Heart right ventricle (tissue), 16 donors: ENCODE measurements around the gene SPSB2. TPM values are rescaled to one million over a fixed set of nuclear protein-coding genes. Genes with fewer than 3 reads are reported as not detected.
A peak's percentile ranks its signal among the peaks of the same experiment; 100 is the strongest.
"Not testable (repeated sequence)": the region's sequence is repeated elsewhere in the genome, so short reads cannot be mapped to it uniquely, and the experiment has no call there.

Source experiments
- ATAC-seq, 8 donors: fragments of 200-7000 bp; cut with Tn5 transposase; one replicate each; pipeline ENCODE4 v1.9.1; 2020; ENCODE audit warnings: mild to moderate bottlenecking in 8 of 8, moderate library complexity in 8 of 8, moderate number of reproducible peaks in 1 of 8
- DNase-seq, 2 donors: peaks; one replicate each; pipeline ENCODE4 v3.0.0-alpha.2; 2020
- H3K27ac ChIP-seq, 10 donors: fragments of 200-600 bp; sonication (generic) in 2 of 10; one replicate each; pipeline versions ENCODE4 v1.5.0 to v1.8.0; 2020 to 2022; ENCODE audit warnings: mild to moderate bottlenecking in 3 of 10
- H3K27me3 ChIP-seq, 7 donors: fragments of 200-600 bp; one replicate each; pipeline ENCODE4 v1.8.0; 2021 to 2022; ENCODE audit warnings: mild to moderate bottlenecking in 2 of 7
- H3K36me3 ChIP-seq, 9 donors: fragments of 200-600 bp; sonication (generic) in 1 of 9; one replicate each; pipeline versions ENCODE4 v1.5.0 to v1.8.0; 2020 to 2022; ENCODE audit warnings: mild to moderate bottlenecking in 2 of 9
- H3K4me1 ChIP-seq, 9 donors: fragments of 200-600 bp; sonication (generic) in 1 of 9; one replicate each; pipeline versions ENCODE4 v1.5.0 to v1.8.0; 2020 to 2022; ENCODE audit warnings: mild to moderate bottlenecking in 4 of 9
- H3K4me3 ChIP-seq, 10 donors: fragments of 200-600 bp; sonication (generic) in 2 of 10; one replicate each; pipeline versions ENCODE4 v1.5.0 to v1.8.0; 2020 to 2022; ENCODE audit warnings: mild to moderate bottlenecking in 7 of 10, moderate library complexity in 2 of 10
- H3K9me3 ChIP-seq, 11 donors: fragments of 200-600 bp in 10 of 11; sonication (generic) in 2 of 11; one replicate each; pipeline versions ENCODE4 v1.5.0 to v1.8.0; 2013 to 2022; ENCODE audit warnings: mild to moderate bottlenecking in 2 of 11, control low read depth in 1 of 11, moderate library complexity in 1 of 11
- CTCF ChIP-seq, 9 donors: fragments of 200-600 bp; sonication (generic) in 2 of 9; IDR thresholded peaks; one replicate each; pipeline versions ENCODE4 v1.5.0 to v1.8.0; 2021 to 2022; ENCODE audit warnings: antibody characterized with exemption in 9 of 9, mild to moderate bottlenecking in 5 of 9, moderate library complexity in 1 of 9
- WGBS, 2 donors: extraction: QIAGEN DNeasy Blood & Tissue Kit; methylation state at CpG; one replicate each; pipeline ENCODE4 v1.1.7; 2013; ENCODE audit warnings: inconsistent platforms in 1 of 2; 5-methylcytosine and 5-hydroxymethylcytosine counted together
- intact Hi-C, 10 donors: fragments of 100-400 bp; cut with DNase I; formaldehyde crosslinking; loops; one replicate each; pipeline versions ENCODE4 v1.11.1 to v1.14.2; 2022
- polyA plus RNA-seq, 2 donors: library from polyadenylated mRNA; stranded (reverse); fragments of 200-250 nt; gene quantifications; one replicate each; pipeline ENCODE4 v1.2.3, GENCODE V29; 2013
- total RNA-seq, 10 donors: library from RNA; stranded (reverse); fragmentation: NEBNext Ultra II Directional in 3 of 10; extraction: Animal tissue kit (Norgen Biotek cat#: 25700) in 3 of 10; gene quantifications; one replicate each; pipeline versions ENCODE4 v1.2.1 to v1.2.4, GENCODE V29; 2021 to 2023
- donor health status: Arrhythmogenic right ventricular cardiomyopathy.
- donor health status: ischemic (EF 13 %, LVEDD 7.1; RV severe dilation, severe dysfunction).
- donor health status: healthy with polysubstance abuse.
- donor health status: DM: no; HTN: yes; CAD: no.
- donor health status: DM: no; HTN: no; CAD: no.
- donor health status: ischemic (EF 25% LVEDD 6.9; RV normal size, moderate dysfunction).
- donor health status: ischemic (EF 25% LVEDD 5.7; RV mildly dilated, moderate dysfunction).
- donor health status: healthy.
- donor health status: DM: yes; HTN: yes; CAD: no.
- donor health status: Ischemic cardiomyopathy.
- donor health status: ischemic (EF 35%, LVEDD 5.7; RV mildly dilated, moderate dysfunction).
- donor health status: nonischemic (EF 11% LVEDD 7.7; RV severe dilation, severe dysfunction).
- donor health status: DM: yes; HTN: yes; CAD: no.
- donor health status: PGD.
- donor health status: ischemic (EF 29% LVEDD 5.4; RV normal size, mild dysfunction).
- donor health status: nonischemic (EF 23%, LVEDD 6.1; RV moderate dilation, normal function).

Gene SPSB2
- total and polyA plus RNA-seq, 12 donors, result 2.0 to 5.6 (median 3.4) TPM

- TF ChIP-seq CTCF (IDR thresholded peaks at IDR 0.05), result no peak
- no peak for ATAC-seq
- intact Hi-C loops, result no loop called here
- Histone ChIP-seq H3K4me3 (no peak overlapping the region), H3K27ac (no peak overlapping the region), H3K36me3 (peaks cover 0 to 36% (median 0%) of the 10 kb centered on the region in 9 donors), H3K27me3 (no peaks in the 10 kb centered on the region), H3K9me3 (no peaks in the 10 kb centered on the region), H3K4me1 (peaks cover 0 to 6% (median 0%) of the 10 kb centered on the region in 9 donors)
- DNase-seq, result no peak
- WGBS, 2 donors, result 68 to 78% methylated on average over 22 of the region's 22 CpGs
Measured at GRCh38 chr12:6884539-6884938, 11.4 kb upstream of the SPSB2 start.

DNA sequence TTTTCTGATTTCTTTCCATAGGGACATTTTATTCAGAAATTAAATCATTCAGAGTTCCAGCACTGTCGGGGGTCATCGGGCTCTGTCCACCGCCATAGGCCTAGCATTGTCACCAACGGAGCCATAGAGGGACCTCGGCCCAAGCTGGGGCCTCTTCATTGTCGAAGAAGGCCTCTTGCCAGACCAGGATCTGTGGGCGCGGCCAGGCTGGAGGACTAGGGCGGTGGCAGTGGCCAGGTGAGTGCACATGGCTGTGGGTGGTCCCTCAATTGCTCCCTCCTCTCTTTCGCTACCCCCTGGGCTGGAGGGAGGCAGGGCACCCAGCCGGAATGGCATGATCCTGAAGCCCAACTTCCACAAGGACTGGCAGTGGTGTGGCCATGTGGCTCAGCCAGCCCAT lies 10.6 kb upstream of the SPSB2 start:
- peaks cover 0 to 6% (median 0%) of the 10 kb centered on the region in 9 donors for H3K4me1 ChIP-seq
- no peak overlapping the region for H3K4me3 ChIP-seq
- H3K9me3 ChIP-seq, result no peaks in the 10 kb centered on the region
- WGBS, 2 donors, result 96 to 97% methylated on average over 11 of the region's 11 CpGs
- intact Hi-C loops, result no loop called here
- no peak for TF ChIP-seq CTCF (IDR thresholded peaks at IDR 0.05)
- peak in 3 of 8 donors; percentile 16 to 28 (median 18) for ATAC-seq
- no peak overlapping the region for H3K27ac ChIP-seq
- H3K36me3 ChIP-seq, result peaks cover 0 to 36% (median 0%) of the 10 kb centered on the region in 9 donors
- DNase-seq, result no peak
- no peaks in the 10 kb centered on the region for H3K27me3 ChIP-seq

DNA sequence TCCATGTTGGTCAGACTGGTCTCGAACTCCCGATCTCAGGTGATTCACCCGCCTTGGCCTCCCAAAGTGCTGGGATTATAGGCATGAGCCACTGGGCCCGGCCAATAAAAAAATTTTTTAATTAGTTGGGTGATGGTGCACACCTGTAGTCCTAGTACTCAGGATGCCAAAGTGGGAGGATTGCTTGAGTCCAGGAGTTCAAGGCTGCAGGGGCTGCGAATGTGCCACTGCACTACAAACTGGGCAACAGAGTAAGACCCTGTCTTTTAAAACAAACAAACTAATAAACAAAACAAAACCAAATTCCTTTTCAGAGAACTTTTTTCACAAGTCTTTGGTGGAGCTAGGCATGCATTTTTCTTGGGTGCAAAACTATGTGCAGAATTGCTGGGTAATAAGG lies 10.1 kb upstream of the SPSB2 start:
- DNase-seq (no peak), ATAC-seq (no peak)
- Histone ChIP-seq H3K4me1 (peaks cover 0 to 6% (median 0%) of the 10 kb centered on the region in 9 donors), H3K27ac (no peak overlapping the region), H3K36me3 (peaks cover 0 to 36% (median 0%) of the 10 kb centered on the region in 9 donors), H3K4me3 (no peak overlapping the region), H3K9me3 (no peaks in the 10 kb centered on the region), H3K27me3 (no peaks in the 10 kb centered on the region)
- TF ChIP-seq CTCF (IDR thresholded peaks at IDR 0.05), result no peak
- 97 to 98% methylated on average over 5 of the region's 5 CpGs for WGBS, 2 donors
- intact Hi-C loops, result no loop called here

GRCh38 chr12:6879824-6880223 lies 6.7 kb upstream of the SPSB2 start:
- intact Hi-C loops, H3K27ac ChIP-seq, ATAC-seq, H3K9me3 ChIP-seq, H3K4me1 ChIP-seq, H3K27me3 ChIP-seq, H3K4me3 ChIP-seq, DNase-seq: not testable (repeated sequence)
- peaks cover 0 to 52% (median 0%) of the 10 kb centered on the region in 9 donors for H3K36me3 ChIP-seq
- WGBS, 2 donors, result 91 to 95% methylated on average over 11 of the region's 11 CpGs

DNA sequence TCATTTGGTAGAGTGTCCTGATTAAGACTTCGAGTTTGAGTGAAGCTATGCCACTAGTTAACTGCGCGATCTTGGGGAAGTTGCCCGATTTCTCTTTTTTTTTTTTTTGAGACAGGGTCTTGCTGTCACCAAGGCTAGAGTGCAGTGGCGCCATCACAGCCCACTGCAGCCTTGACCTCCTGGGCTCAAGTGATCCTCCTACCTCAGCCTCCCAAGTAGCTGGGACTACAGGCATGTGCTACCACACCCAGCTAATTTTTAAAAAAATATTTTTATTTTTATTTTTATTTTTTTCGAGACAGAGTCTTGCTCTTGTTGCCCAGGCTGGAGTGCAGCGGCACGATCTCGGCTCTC lies 889 bp upstream of the SPSB2 start:
- Histone ChIP-seq H3K27ac (peak overlapping the region in 9 of 10 donors; percentile 50 to 91 (median 89)), H3K36me3 (peaks cover 0 to 59% (median 18%) of the 10 kb centered on the region in 9 donors), H3K4me1 (peaks cover 18 to 52% (median 38%) of the 10 kb centered on the region in 9 donors), H3K4me3 (peak overlapping the region in 9 of 10 donors; percentile 66 to 95 (median 80))
- not testable (repeated sequence) for ATAC-seq, H3K9me3 ChIP-seq, H3K27me3 ChIP-seq, DNase-seq
- WGBS, 2 donors, result 56 to 71% methylated on average over 9 of the region's 9 CpGs
- intact Hi-C loops, result loop anchor here in 2 of 10 donors (5.0 kb wide), 2 partner anchors 53 to 93 kb away; partner anchors contain the start of gene ATN1 (in 1 of the 2)
